K562 (cell line): ENCODE results near the gene SLC9A7. TPM values are rescaled to one million over a fixed set of nuclear protein-coding genes. Genes with fewer than 3 reads are reported as not detected.

Experiments
- ATAC-seq: fragments of 200-7000 bp; cut with Tn5 transposase; 3 replicates; pipeline ENCODE4 v1.9.1; 2020; ENCODE audit warnings: moderate library complexity
- BruUV-seq: library from RNA; stranded (reverse); fragments of 400-500 nt; replicated peaks from 2 replicates; lab custom pipeline; 2021; lab: Mats Ljungman, UMichigan
- CTCF ChIA-PET: fragments of 300-600 bp; formaldehyde crosslinking; extraction: SDS; loops from one replicate; lab custom pipeline; 2021; ENCODE audit warnings: low intra/inter-chr PET ratio; lab: Yijun Ruan, JAX
- POLR2A ChIA-PET: fragments of 300-600, 350-650 bp; sonication (Branson Sonifier 250); formaldehyde crosslinking; extraction: SDS; loops from one replicate; lab custom pipeline; 2021; ENCODE audit warnings: antibody characterized with exemption, inconsistent platforms; lab: Yijun Ruan, JAX
- DNase-seq, 4 experiments: peaks; one replicate each; pipeline versions ENCODE4 v3.0.0 to v3.0.0-alpha.2; 2011 to 2018; ENCODE audit warnings: low spot score in 3 of 4, mixed read lengths in 3 of 4; ENCODE audit errors: extremely low read depth in 1 of 4
- FAIRE-seq: peaks from 2 replicates; lab custom pipeline; 2011; peaks lifted over from hg19 to GRCh38; lab: Jason Lieb, UNC
- H2AFZ ChIP-seq: 2 replicates; pipeline ENCODE4 v1.6.0; 2011; ENCODE audit warnings: low read depth, low read length, control low read depth, inconsistent platforms
- H3K27ac ChIP-seq: fragments of 200-600 bp; 3 replicates; pipeline ENCODE4 v1.8.0; 2011; ENCODE audit warnings: low read depth, mild to moderate bottlenecking, control low read depth, inconsistent platforms, low read length, moderate library complexity, mixed read lengths; ENCODE audit errors: extremely low read depth
- H3K27me3 ChIP-seq, 2 experiments: fragments of 300-600 bp in 1 of 2; 2 replicates in 1 of 2; 3 replicates in 1 of 2; pipeline versions ENCODE4 v1.6.0 to v1.8.0; 2011; ENCODE audit warnings: inconsistent platforms in 2 of 2, low read length in 2 of 2, mild to moderate bottlenecking in 1 of 2, mixed read lengths in 1 of 2, moderate library complexity in 1 of 2; ENCODE audit not compliant: control insufficient read depth in 2 of 2, insufficient read depth in 2 of 2
- H3K36me3 ChIP-seq: fragments of 300-600 bp; 3 replicates; pipeline ENCODE4 v1.8.0; 2011; ENCODE audit warnings: mild to moderate bottlenecking, low read length, inconsistent platforms; ENCODE audit not compliant: control insufficient read depth, insufficient read depth
- H3K4me1 ChIP-seq, 2 experiments: fragments of 200-600 bp in 1 of 2; replicated peaks in 1 of 2; 2 replicates in 1 of 2; 3 replicates in 1 of 2; pipeline versions ENCODE4 v1.5.1 to v1.8.0; 2011; ENCODE audit warnings: inconsistent platforms in 2 of 2, low read length in 2 of 2, mild to moderate bottlenecking in 1 of 2, mixed read lengths in 1 of 2, moderate library complexity in 1 of 2; ENCODE audit not compliant: control insufficient read depth in 2 of 2, insufficient read depth in 2 of 2
- H3K4me2 ChIP-seq: 2 replicates; pipeline ENCODE4 v1.6.1; 2011; ENCODE audit warnings: low read length, control low read depth, inconsistent platforms, mixed read lengths; ENCODE audit not compliant: insufficient read depth
- H3K4me3 ChIP-seq: fragments of 200-600 bp; sonication (generic), shearing (Covaris generic); 2 replicates; pipeline ENCODE4 v1.5.1; 2016; ENCODE audit warnings: control low read depth, inconsistent platforms
- H3K79me2 ChIP-seq: fragments of 200-600 bp; 3 replicates; pipeline ENCODE4 v1.8.0; 2011; ENCODE audit warnings: low read length, inconsistent platforms; ENCODE audit not compliant: control insufficient read depth, insufficient read depth
- H3K9ac ChIP-seq, 2 experiments: 2 replicates each; pipeline versions ENCODE4 v1.6.0 to v1.6.1; 2011; ENCODE audit warnings: low read depth in 2 of 2, low read length in 2 of 2, control low read depth in 1 of 2, inconsistent platforms in 1 of 2, mild to moderate bottlenecking in 1 of 2, mixed read lengths in 1 of 2; ENCODE audit not compliant: insufficient read depth in 1 of 2
- H3K9me1 ChIP-seq: one replicate; pipeline ENCODE4 v1.6.0; 2011; ENCODE audit warnings: inconsistent platforms, mild to moderate bottlenecking, low read length, moderate library complexity; ENCODE audit not compliant: control insufficient read depth, insufficient read depth
- H3K9me3 ChIP-seq: replicated peaks from 2 replicates; pipeline ENCODE4 v1.5.1; 2011; ENCODE audit warnings: low read depth, low read length, inconsistent platforms; ENCODE audit not compliant: control insufficient read depth, insufficient read depth
- H4K20me1 ChIP-seq: replicated peaks from 2 replicates; pipeline ENCODE4 v1.6.1; 2011; ENCODE audit warnings: low read length, inconsistent platforms, mixed read lengths; ENCODE audit not compliant: control insufficient read depth, insufficient read depth
- ELF2 ChIP-seq: fragments of 250-450 bp; sonication (Bioruptor Pico); IDR thresholded peaks from 2 replicates; pipeline ENCODE4 v1.5.0; 2021; ENCODE audit warnings: mild to moderate bottlenecking
- GABPB2 ChIP-seq: fragments of 250-450 bp; sonication (Bioruptor Pico); conservative IDR thresholded peaks from 2 replicates; pipeline ENCODE4 v1.5.1; 2021; ENCODE audit warnings: mild to moderate bottlenecking
- MYNN ChIP-seq, 2 experiments: sonication (generic); formaldehyde crosslinking in 1 of 2; IDR thresholded peaks; 2 replicates each; pipeline versions ENCODE4 v1.5.0 to v1.6.1; 2016 to 2020; ENCODE audit warnings: antibody characterized with exemption in 1 of 2, missing genetic modification reagents in 1 of 2
- NR1H2 ChIP-seq: sonication (generic); formaldehyde crosslinking; IDR thresholded peaks from 2 replicates; pipeline ENCODE4 v1.4.0; 2020; ENCODE audit warnings: mild to moderate bottlenecking, missing genetic modification reagents
- NR2C1 ChIP-seq, 2 experiments: fragments of 450-650 bp; IDR thresholded peaks; 2 replicates each; pipeline ENCODE4 v1.6.1; 2017; ENCODE audit warnings: mild to moderate bottlenecking in 2 of 2, antibody characterized with exemption in 1 of 2, inconsistent platforms in 1 of 2, missing compliant biosample characterization in 1 of 2, missing genetic modification characterization in 1 of 2
- PTTG1 ChIP-seq: fragments of 450-650 bp; IDR thresholded peaks from 2 replicates; pipeline ENCODE4 v1.6.1; 2016; ENCODE audit warnings: low read depth, mild to moderate bottlenecking, missing genetic modification characterization, missing compliant biosample characterization
- ZNF12 ChIP-seq: sonication (generic); formaldehyde crosslinking; IDR thresholded peaks from 2 replicates; pipeline ENCODE4 v1.4.0; 2020; ENCODE audit warnings: mild to moderate bottlenecking, missing genetic modification reagents
- ZNF224 ChIP-seq: sonication (generic); formaldehyde crosslinking; IDR thresholded peaks from 2 replicates; pipeline ENCODE4 v1.8.0; 2022; ENCODE audit warnings: mild to moderate bottlenecking, missing genetic modification reagents
- ZNF507 ChIP-seq: conservative IDR thresholded peaks from 2 replicates; pipeline ENCODE4 v1.6.1; 2017; ENCODE audit warnings: missing genetic modification characterization, missing compliant biosample characterization
- WGBS: fragments of 100-300 bp; shearing (Covaris generic); methylation state at CpG from one replicate; pipeline ENCODE4 v1.1.6; 2016; ENCODE audit warnings: low coverage, mixed read lengths; ENCODE audit not compliant: insufficient coverage; ENCODE audit errors: missing lambda C conversion rate; 5-methylcytosine and 5-hydroxymethylcytosine counted together
- in situ Hi-C: fragments of 300-500 bp; cut with MboI; formaldehyde crosslinking; loops from 4 replicates; pipeline ENCODE4 v1.15.0; 2018; ENCODE audit warnings: inconsistent platforms, mixed read lengths
- intact Hi-C: fragments of 100-400 bp; cut with micrococcal nuclease; formaldehyde crosslinking; loops from 2 replicates; pipeline ENCODE4 v1.14.2; 2022
- polyA plus RNA-seq, 8 experiments: library from polyadenylated mRNA; depleted of rRNA in 4 of 8; stranded (reverse) in 5 of 8; unstranded in 3 of 8; fragments of >200 nt; fragmentation: Nextera tagmentation in 2 of 8; fragmentation: Illumina TruSeq in 1 of 8; extraction: Ambion mirVana in 2 of 8; extraction: Trizol in 1 of 8; gene quantifications; 2 replicates each; pipeline versions ENCODE4 v1.2.1 to v1.2.3, GENCODE V29; 2011 to 2014; ENCODE audit warnings: inconsistent platforms in 1 of 8, missing spikeins in 1 of 8
- total RNA-seq, 7 experiments: library from RNA; depleted of rRNA in 6 of 7; stranded (reverse); fragments of >200 nt in 6 of 7; fragmentation: Illumina TruSeq in 2 of 7; extraction: Trizol in 2 of 7; gene quantifications; 2 replicates each; pipeline versions ENCODE4 v1.2.1 to v1.2.3, GENCODE V29; 2011 to 2021; ENCODE audit warnings: low replicate concordance in 1 of 7
- TF ChIP-seq, protein P1 (sequence below): conservative IDR thresholded peaks from 2 replicates; pipeline ENCODE4 v1.6.1; 2011; ENCODE audit warnings: low read depth, mild to moderate bottlenecking, low read length; ENCODE audit not compliant: control insufficient read depth
- TF ChIP-seq, protein P2 (sequence below): sonication (generic); formaldehyde crosslinking; IDR thresholded peaks from 2 replicates; pipeline ENCODE4 v1.8.1; 2023; ENCODE audit warnings: mild to moderate bottlenecking, missing genetic modification reagents

Gene SLC9A7
- total and polyA plus RNA-seq, 9 of the 15 experiments (the other 6 are each of a cell fraction or from before 2014, with no cell fraction given) = 0.04 to 0.13 (median 0.09) TPM; not detected in 5

DNA sequence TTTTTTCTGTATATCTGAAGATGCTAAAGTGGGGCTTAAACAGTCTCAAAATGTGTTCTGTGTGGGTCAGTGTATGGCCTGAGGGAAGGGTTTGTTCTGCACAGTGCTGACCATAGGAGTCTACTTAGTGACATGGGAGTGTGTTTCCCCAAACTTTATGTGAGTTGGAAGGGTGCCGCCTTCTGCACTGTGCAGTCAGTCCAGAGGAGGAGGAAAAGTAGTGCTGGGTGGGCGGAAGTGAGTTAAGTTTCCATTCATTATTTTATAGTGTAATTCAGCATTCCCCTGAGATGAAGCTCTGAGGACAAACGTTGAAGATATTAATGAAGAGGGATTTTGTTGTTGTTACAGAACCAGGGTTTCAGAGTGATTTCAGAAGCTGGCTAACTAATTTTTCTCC is 182.5 kb downstream of the SLC9A7 start:
- intact Hi-C loops = no loop called here
- TF ChIP-seq GABPB2 (CRISPR knock-in tag) (no peak), ZNF224 (no peak), MYNN (IDR thresholded peaks at IDR 0.05) (no peak), MYNN (CRISPR knock-in tag; IDR thresholded peaks at IDR 0.05) (no peak), NR2C1 (IDR thresholded peaks at IDR 0.05) (no peak), NR2C1 (tag; IDR thresholded peaks at IDR 0.05) (no peak), PTTG1 (tag) (no peak), ZNF12 (CRISPR knock-in tag) (no peak), ELF2 (CRISPR knock-in tag) (no peak), ZNF507 (no peak), NR1H2 (no peak)
- TF ChIP-seq, protein P1, sequence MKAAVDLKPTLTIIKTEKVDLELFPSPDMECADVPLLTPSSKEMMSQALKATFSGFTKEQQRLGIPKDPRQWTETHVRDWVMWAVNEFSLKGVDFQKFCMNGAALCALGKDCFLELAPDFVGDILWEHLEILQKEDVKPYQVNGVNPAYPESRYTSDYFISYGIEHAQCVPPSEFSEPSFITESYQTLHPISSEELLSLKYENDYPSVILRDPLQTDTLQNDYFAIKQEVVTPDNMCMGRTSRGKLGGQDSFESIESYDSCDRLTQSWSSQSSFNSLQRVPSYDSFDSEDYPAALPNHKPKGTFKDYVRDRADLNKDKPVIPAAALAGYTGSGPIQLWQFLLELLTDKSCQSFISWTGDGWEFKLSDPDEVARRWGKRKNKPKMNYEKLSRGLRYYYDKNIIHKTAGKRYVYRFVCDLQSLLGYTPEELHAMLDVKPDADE = no peak
- TF ChIP-seq, protein P2, sequence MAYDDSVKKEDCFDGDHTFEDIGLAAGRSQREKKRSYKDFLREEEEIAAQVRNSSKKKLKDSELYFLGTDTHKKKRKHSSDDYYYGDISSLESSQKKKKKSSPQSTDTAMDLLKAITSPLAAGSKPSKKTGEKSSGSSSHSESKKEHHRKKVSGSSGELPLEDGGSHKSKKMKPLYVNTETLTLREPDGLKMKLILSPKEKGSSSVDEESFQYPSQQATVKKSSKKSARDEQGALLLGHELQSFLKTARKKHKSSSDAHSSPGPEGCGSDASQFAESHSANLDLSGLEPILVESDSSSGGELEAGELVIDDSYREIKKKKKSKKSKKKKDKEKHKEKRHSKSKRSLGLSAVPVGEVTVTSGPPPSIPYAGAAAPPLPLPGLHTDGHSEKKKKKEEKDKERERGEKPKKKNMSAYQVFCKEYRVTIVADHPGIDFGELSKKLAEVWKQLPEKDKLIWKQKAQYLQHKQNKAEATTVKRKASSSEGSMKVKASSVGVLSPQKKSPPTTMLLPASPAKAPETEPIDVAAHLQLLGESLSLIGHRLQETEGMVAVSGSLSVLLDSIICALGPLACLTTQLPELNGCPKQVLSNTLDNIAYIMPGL (CRISPR knock-in tag) = no peak
- ChIA-PET POLR2A (no interaction called here), CTCF (no interaction called here)
- WGBS = 11% methylated on average over 3 of the region's 3 CpGs
- no peak overlapping the region for H3K27ac ChIP-seq
- no peak for ATAC-seq
- no peak overlapping the region for H3K4me2 ChIP-seq
- H2AFZ ChIP-seq = no peak overlapping the region
- no peak for DNase-seq
- no peaks in the 10 kb centered on the region for H3K9me1 ChIP-seq
- no peaks in the 10 kb centered on the region for H3K79me2 ChIP-seq
- in situ Hi-C loops = no loop called here
- no peaks in the 10 kb centered on the region for H3K36me3 ChIP-seq
- no TSS peak for BruUV-seq
- H3K9ac ChIP-seq = no peak overlapping the region
- no peak overlapping the region for H3K4me3 ChIP-seq
- H4K20me1 ChIP-seq = no peaks in the 10 kb centered on the region
- no peaks in the 10 kb centered on the region for H3K9me3 ChIP-seq
- H3K4me1 ChIP-seq = no peaks in the 10 kb centered on the region
- no peaks in the 10 kb centered on the region for H3K27me3 ChIP-seq
- FAIRE-seq = no peak
